ENCODE results near the gene FAM151B. TPM values are rescaled to one million over a fixed set of nuclear protein-coding genes. Genes with fewer than 3 reads are reported as not detected.

The FAM151B gene
- total and polyA plus RNA-seq, 2 of the 13 experiments (the other 11 are each of a cell fraction or from before 2014, with no cell fraction given), result 0.61 to 1.0 TPM

GRCh38 chr5:80487829-80488721 is at the start of gene FAM151B (continued):
- TF ChIP-seq HNF1A (IDR thresholded peaks at IDR 0.05; ENCODE audit: low read depth) (no peak), HNF1A (CRISPR knock-in tag; IDR thresholded peaks at IDR 0.05; ENCODE audit: borderline replicate concordance) (peak; percentile 43; the same call in 1 of the 2 replicates), SNRNP70 (IDR thresholded peaks at IDR 0.05; ENCODE audit: low read depth, low read length) (no peak), NR2F2 (IDR thresholded peaks at IDR 0.05; ENCODE audit: borderline replicate concordance, low read depth) (no peak), PAF1 (CRISPR knock-in tag; IDR thresholded peaks at IDR 0.05) (no peak), SCMH1 (CRISPR knock-in tag; IDR thresholded peaks at IDR 0.05; ENCODE audit: borderline replicate concordance) (no peak), ZSCAN25 (CRISPR knock-in tag; IDR thresholded peaks at IDR 0.05) (no peak; the same call in 1 of the 2 replicates), PCBP2 (optimal IDR thresholded peaks at IDR 0.05; ENCODE audit: low read depth, low read length, poor library complexity, severe bottlenecking) (no peak), BCL6 (CRISPR knock-in tag; IDR thresholded peaks at IDR 0.05) (peak; percentile 43), ZBTB8A (CRISPR knock-in tag; IDR thresholded peaks at IDR 0.05; ENCODE audit: borderline replicate concordance, low read depth) (peak; percentile 74; the same call in 1 of the 2 replicates), SPEN (CRISPR knock-in tag; IDR thresholded peaks at IDR 0.05; ENCODE audit: low read depth) (peak; percentile 73), PTBP1 (IDR thresholded peaks at IDR 0.05; ENCODE audit: low read depth, low read length, poor library complexity, severe bottlenecking) (no peak), FOXK1 (CRISPR knock-in tag; IDR thresholded peaks at IDR 0.05; ENCODE audit: borderline replicate concordance, low read depth) (0 out of 2 replicates have a peak, but pooled peaks have one; percentile 17), ZBTB34 (CRISPR knock-in tag; IDR thresholded peaks at IDR 0.05) (peak; percentile 81; the same call in 1 of the 2 replicates), ZNF761 (CRISPR knock-in tag; conservative IDR thresholded peaks at IDR 0.05) (peak; percentile 19; the same call in 1 of the 2 replicates), HOXD1 (CRISPR knock-in tag; IDR thresholded peaks at IDR 0.05) (no peak), KLF13 (CRISPR knock-in tag; IDR thresholded peaks at IDR 0.05) (no peak), CERS6 (CRISPR knock-in tag; IDR thresholded peaks at IDR 0.05) (peak; percentile 29; the same call in 1 of the 2 replicates), ZMAT5 (CRISPR knock-in tag; IDR thresholded peaks at IDR 0.05; ENCODE audit: borderline replicate concordance, low read depth) (no peak), ZNF784 (CRISPR knock-in tag; IDR thresholded peaks at IDR 0.05; ENCODE audit: borderline replicate concordance) (no peak), SMYD3 (CRISPR knock-in tag; IDR thresholded peaks at IDR 0.05) (peak; percentile 83)

Data from HepG2 (cell line).